NCI-H2029 treated with DMSO at 0.1 percent for 48 hours (cell line): Measurements from ENCODE around the gene TET3.
A peak's percentile ranks its signal among the peaks of the same experiment; 100 is the strongest.

Experiments
- DNase-seq: peaks from one replicate; lab custom pipeline; 2025; lab: John Stamatoyannopoulos, UW

Gene TET3

GRCh38 chr2:74005786-74006185 lies 21.1 kb downstream of the TET3 start:
- DNase-seq, result no peak

GRCh38 chr2:74006459-74006858 lies 21.7 kb downstream of the TET3 start:
- no peak for DNase-seq

GRCh38 chr2:74007121-74007520 lies 22.4 kb downstream of the TET3 start:
- DNase-seq, result no peak

- no peak for DNase-seq
These were observed 23.0 kb downstream of the TET3 start for GRCh38 chr2:74007711-74008110.

GRCh38 chr2:74008761-74009395 lies 24.2 kb downstream of the TET3 start:
- DNase-seq, result no peak

GRCh38 chr2:74009577-74009976 lies 24.9 kb downstream of the TET3 start:
- DNase-seq, result no peak

- DNase-seq, result peak; percentile 79
These were observed 25.4 kb downstream of the TET3 start for GRCh38 chr2:74010087-74010541.

GRCh38 chr2:74011246-74011645 lies 26.5 kb downstream of the TET3 start:
- DNase-seq, result no peak

GRCh38 chr2:74014813-74015212 lies 30.1 kb downstream of the TET3 start:
- DNase-seq, result no peak

- no peak for DNase-seq
These were observed 32.5 kb downstream of the TET3 start for GRCh38 chr2:74017223-74017622.

GRCh38 chr2:74019516-74019915 lies 34.8 kb downstream of the TET3 start:
- DNase-seq, result no peak

- no peak for DNase-seq
These were observed 36.1 kb downstream of the TET3 start for GRCh38 chr2:74020702-74021406.

GRCh38 chr2:74021407-74021755 lies 36.7 kb downstream of the TET3 start:
- no peak for DNase-seq

GRCh38 chr2:74024216-74024615 lies 39.5 kb downstream of the TET3 start:
- no peak for DNase-seq

GRCh38 chr2:74025971-74026612 lies 41.4 kb downstream of the TET3 start:
- DNase-seq, result no peak

- DNase-seq, result no peak
These were observed 42.1 kb downstream of the TET3 start for GRCh38 chr2:74026687-74027241.

- DNase-seq, result no peak
These were observed 42.8 kb downstream of the TET3 start for GRCh38 chr2:74027496-74027895.

GRCh38 chr2:74028290-74028689 lies 43.6 kb downstream of the TET3 start:
- DNase-seq, result no peak

- DNase-seq, result no peak
These were observed 44.0 kb downstream of the TET3 start for GRCh38 chr2:74028741-74029140.

GRCh38 chr2:74029714-74030397 lies 45.1 kb downstream of the TET3 start:
- DNase-seq, result no peak

GRCh38 chr2:74031221-74031620 lies 46.5 kb downstream of the TET3 start:
- DNase-seq, result no peak

GRCh38 chr2:74031959-74032287 lies 47.2 kb downstream of the TET3 start:
- no peak for DNase-seq

GRCh38 chr2:74033375-74033774 lies 48.7 kb downstream of the TET3 start:
- no peak for DNase-seq
